ENCODE results near the gene UBTF. TPM values are rescaled to one million over a fixed set of nuclear protein-coding genes. Genes with fewer than 3 reads are reported as not detected.

Gene UBTF
- total and polyA plus RNA-seq, 2 of the 4 experiments (the other 2 are of a cell fraction): 29.7 to 42.1 TPM

- no peak overlapping the region for H3K56ac ChIP-seq (ENCODE audit: extremely low read depth, insufficient read depth, low read length)
- in situ Hi-C loops (cut with MboI; ENCODE audit: low sequenced_read_pairs) (no loop called here), dilution Hi-C loops (cut with HindIII; ENCODE audit: low sequenced_read_pairs, unreplicated experiment) (no loop called here), intact Hi-C loops (cut with micrococcal nuclease) (no loop called here)
- no peak overlapping the region for H2AK9ac ChIP-seq (replicated peaks; ENCODE audit: low read depth, low read length, poor library complexity)
- WGBS, 2 experiments (ENCODE audit: extremely low coverage in 2 of 2, insufficient read length in 1 of 2): no CpG with 5 or more reads among the region's 4 CpGs
- H2BK15ac ChIP-seq (ENCODE audit: low read depth, low read length): no peak overlapping the region
- BruUV-seq (replicated peaks): no TSS peak
- no peak overlapping the region for H3K4me2 ChIP-seq (ENCODE audit: low read depth, low read length)
- DNase-seq (no peak), ATAC-seq (ENCODE audit: low read depth) (no peak)
- no peaks in the 10 kb centered on the region for H3K27me3 ChIP-seq (ENCODE audit: control insufficient read depth, insufficient read depth, low read length)
- H3K9me1 ChIP-seq (ENCODE audit: insufficient read depth, low read length): no peaks in the 10 kb centered on the region
- no peaks in the 10 kb centered on the region for H3K9me3 ChIP-seq (ENCODE audit: control insufficient read depth, insufficient read depth, low read length)
- no peak overlapping the region for H4K5ac ChIP-seq (ENCODE audit: low read depth, low read length)
- no peak overlapping the region for H3K18ac ChIP-seq (ENCODE audit: low read depth, low read length)
- H3K4me3 ChIP-seq (ENCODE audit: insufficient read depth, low read depth, low read length): no peak overlapping the region
- no peak overlapping the region for H4K8ac ChIP-seq (ENCODE audit: low read depth in 2 of 2, low read length in 2 of 2)
- H2AFZ ChIP-seq (replicated peaks; ENCODE audit: low read length, poor library complexity): no peak overlapping the region
- no peak overlapping the region for H3K14ac ChIP-seq (replicated peaks; ENCODE audit: low read depth, low read length)
- H2AK5ac ChIP-seq (ENCODE audit: low read depth, low read length): no peak overlapping the region
- peaks cover 3% of the 10 kb centered on the region for H4K20me1 ChIP-seq (ENCODE audit: insufficient read depth, low read length)
- H2BK5ac ChIP-seq (ENCODE audit: low read depth, low read length, poor library complexity, severe bottlenecking): no peak overlapping the region
- no peak overlapping the region for H2BK120ac ChIP-seq (ENCODE audit: low read depth, low read length)
- H2BK20ac ChIP-seq (ENCODE audit: low read depth, low read length): no peak overlapping the region
- H3K79me1 ChIP-seq (ENCODE audit: low read depth in 1 of 2, low read length in 2 of 2): peaks cover 5 to 23% of the 10 kb centered on the region in 2 experiments
- H3K23ac ChIP-seq (ENCODE audit: low read depth, low read length): no peak overlapping the region
- H3K9ac ChIP-seq (ENCODE audit: low read depth, low read length): no peak overlapping the region
- no peak overlapping the region for H4K91ac ChIP-seq (ENCODE audit: insufficient read depth, low read depth, low read length)
- ChIA-PET POLR2A (ENCODE audit: unreplicated experiment) (no interaction called here), CTCF (no interaction called here)
- peaks cover 26% of the 10 kb centered on the region for H3K36me3 ChIP-seq (ENCODE audit: control insufficient read depth, insufficient read depth, low read length)
- H3K27ac ChIP-seq (ENCODE audit: insufficient read depth, low read length): no peak overlapping the region
- no peaks in the 10 kb centered on the region for H3K4me1 ChIP-seq (ENCODE audit: control insufficient read depth, insufficient read depth, low read length)
- no peak overlapping the region for H3K4ac ChIP-seq (ENCODE audit: low read depth, low read length)
- TF ChIP-seq BHLHE40 (IDR thresholded peaks at IDR 0.05; ENCODE audit: low read depth, low read length): no peak
- no peak for TF ChIP-seq ELK1 (IDR thresholded peaks at IDR 0.05; ENCODE audit: borderline replicate concordance, low read depth, low read length)
- TF ChIP-seq POLR2A (IDR thresholded peaks at IDR 0.05; ENCODE audit: low read depth, low read length): no peak
- no peak for TF ChIP-seq CEBPB (IDR thresholded peaks at IDR 0.05; ENCODE audit: low read depth, low read length)
- TF ChIP-seq MAZ (IDR thresholded peaks at IDR 0.05; ENCODE audit: borderline replicate concordance, low read depth, low read length): no peak
- no peak for TF ChIP-seq USF2 (IDR thresholded peaks at IDR 0.05; ENCODE audit: low read depth, low read length)
- no peak for TF ChIP-seq NFE2L2 (IDR thresholded peaks at IDR 0.05; ENCODE audit: low read depth, low read length)
Measured at GRCh38 chr17:44177640-44178039, 41.8 kb downstream of the UBTF start.

All from IMR-90 (cell line).